ENCODE measurements around the gene ACKR3. TPM values are rescaled to one million over a fixed set of nuclear protein-coding genes. Genes with fewer than 3 reads are reported as not detected.

The ACKR3 gene
- total RNA-seq, 4 donors from 2014 or later, result 6.3 to 49.5 (median 22.2) TPM

- Histone ChIP-seq H3K27me3 (no peaks in the 10 kb centered on the region), H3K9me3 (no peaks in the 10 kb centered on the region), H3K4me1 (no peaks in the 10 kb centered on the region), H3K36me3 (no peaks in the 10 kb centered on the region), H3K4me3 (no peak overlapping the region), H3K27ac (no peak overlapping the region)
- peak in 1 of 3 donors; percentile 27 for DNase-seq
- TF ChIP-seq POLR2A (IDR thresholded peaks at IDR 0.05), result no peak
- TF ChIP-seq CTCF (IDR thresholded peaks at IDR 0.05), result no peak
These were observed 55.6 kb downstream of the ACKR3 start for GRCh38 chr2:236625156-236625690.

DNA sequence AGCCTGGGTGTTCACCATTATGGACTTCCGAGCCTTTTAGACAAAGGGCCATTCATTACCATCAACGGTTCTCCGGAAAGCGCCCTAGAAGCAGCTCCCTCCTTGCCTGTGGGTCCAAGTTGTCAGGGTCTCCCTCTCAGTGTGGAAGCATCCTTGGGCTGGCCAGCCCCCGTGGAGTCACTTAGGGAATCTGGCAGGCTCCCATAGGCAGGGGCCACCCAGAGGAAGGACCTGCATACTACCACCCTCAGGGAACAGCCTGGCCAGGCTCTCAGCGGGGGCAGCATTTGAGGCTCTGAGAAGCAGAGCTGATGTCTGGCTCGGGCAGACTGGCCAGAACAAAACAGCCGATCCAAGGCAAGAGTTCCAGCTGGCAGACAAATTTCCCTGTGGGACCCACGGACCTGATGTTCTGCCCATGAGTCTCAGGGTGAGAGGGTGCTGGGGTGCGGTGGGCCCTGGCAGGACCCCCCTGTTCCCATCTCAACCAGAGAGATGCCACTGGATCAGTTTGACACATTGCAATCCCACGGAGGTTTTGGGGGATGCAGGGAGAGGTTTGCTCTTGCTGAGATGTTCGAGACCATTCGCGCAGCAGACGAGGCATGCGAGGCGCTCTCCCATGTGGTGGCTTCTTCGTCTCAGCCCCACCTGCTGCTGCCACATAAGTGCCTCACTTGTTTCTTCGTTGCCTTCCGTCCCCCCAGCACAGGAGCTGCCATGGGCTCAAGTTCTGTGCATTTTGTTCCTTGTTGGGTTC, 56.9 kb downstream of the ACKR3 start:
- TF ChIP-seq POLR2A (IDR thresholded peaks at IDR 0.05), result no peak
- no peak for TF ChIP-seq CTCF (IDR thresholded peaks at IDR 0.05)
- no peaks in the 10 kb centered on the region for H3K36me3 ChIP-seq
- no peak overlapping the region for H3K27ac ChIP-seq
- H3K27me3 ChIP-seq, result no peaks in the 10 kb centered on the region
- no peaks in the 10 kb centered on the region for H3K9me3 ChIP-seq
- no peak overlapping the region for H3K4me3 ChIP-seq
- peak in 1 of 3 donors; percentile 29 for DNase-seq
- H3K4me1 ChIP-seq, result no peaks in the 10 kb centered on the region

GRCh38 chr2:236627193-236627592, 57.6 kb downstream of the ACKR3 start:
- no peak overlapping the region for H3K4me3 ChIP-seq
- no peaks in the 10 kb centered on the region for H3K4me1 ChIP-seq
- H3K27me3 ChIP-seq, result no peaks in the 10 kb centered on the region
- H3K9me3 ChIP-seq, result no peaks in the 10 kb centered on the region
- no peaks in the 10 kb centered on the region for H3K36me3 ChIP-seq
- no peak overlapping the region for H3K27ac ChIP-seq
- DNase-seq, result peak in 2 of 3 donors; percentile 21 to 36
- TF ChIP-seq POLR2A (IDR thresholded peaks at IDR 0.05) (no peak), CTCF (IDR thresholded peaks at IDR 0.05) (no peak)

DNA sequence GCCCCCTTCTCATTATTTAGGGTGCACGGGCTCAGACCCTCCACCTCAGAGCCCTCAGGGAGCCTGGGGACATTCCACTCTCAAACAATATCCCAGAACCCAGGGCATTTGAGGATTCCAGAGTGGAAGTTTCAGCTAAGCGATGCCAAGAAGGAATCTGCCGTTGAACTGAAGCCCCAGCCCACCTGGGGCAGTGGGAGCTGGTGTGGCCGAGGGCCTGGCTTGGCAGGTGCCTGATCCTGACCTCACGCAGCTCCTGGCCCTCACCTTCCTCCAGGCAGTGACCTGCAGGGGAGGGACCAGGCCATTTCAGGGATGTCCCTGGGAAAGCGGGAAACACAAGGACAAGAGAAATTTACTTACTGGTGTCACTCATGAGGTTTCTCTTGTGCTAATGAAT, 58.2 kb downstream of the ACKR3 start:
- no peak for TF ChIP-seq POLR2A (IDR thresholded peaks at IDR 0.05)
- no peak for TF ChIP-seq CTCF (IDR thresholded peaks at IDR 0.05)
- Histone ChIP-seq H3K36me3 (no peaks in the 10 kb centered on the region), H3K27ac (no peak overlapping the region), H3K4me1 (no peaks in the 10 kb centered on the region), H3K4me3 (no peak overlapping the region), H3K27me3 (no peaks in the 10 kb centered on the region), H3K9me3 (no peaks in the 10 kb centered on the region)
- peak in 2 of 3 donors; percentile 18 to 35 for DNase-seq

DNA sequence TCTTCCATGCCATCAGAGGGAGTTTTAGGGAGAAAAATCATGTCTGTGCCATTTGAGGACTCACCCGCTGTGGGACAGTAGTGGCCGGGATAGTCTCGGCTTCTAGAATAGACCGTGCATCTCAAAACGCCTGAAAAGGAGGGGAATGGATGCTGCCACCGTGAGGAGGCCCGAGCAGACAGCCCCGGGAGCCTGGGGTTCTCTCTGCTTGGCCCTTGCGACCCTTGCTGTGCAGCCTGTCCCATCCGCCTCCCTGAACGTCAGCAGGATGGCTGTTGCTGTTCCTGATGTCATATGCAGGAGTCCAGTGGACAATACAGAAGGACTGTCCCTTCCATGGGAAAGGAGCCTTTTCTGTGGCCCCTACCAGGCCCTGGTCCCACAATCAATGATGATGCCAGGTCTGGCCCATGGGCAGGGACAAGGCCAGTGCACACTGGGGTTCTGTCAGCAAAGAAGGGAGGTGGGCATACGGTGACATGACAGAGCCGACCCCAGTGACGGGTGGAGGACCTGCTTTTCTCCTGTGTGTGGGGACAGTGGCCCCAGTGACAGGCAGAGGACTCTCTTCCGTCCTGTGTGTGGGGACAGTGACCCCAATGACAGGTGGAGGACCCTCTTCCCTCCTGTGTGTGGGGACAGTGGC, 58.8 kb downstream of the ACKR3 start:
- Histone ChIP-seq H3K27ac (no peak overlapping the region), H3K9me3 (no peaks in the 10 kb centered on the region), H3K36me3 (no peaks in the 10 kb centered on the region), H3K4me3 (no peak overlapping the region), H3K4me1 (no peaks in the 10 kb centered on the region), H3K27me3 (no peaks in the 10 kb centered on the region)
- DNase-seq, result peak in 2 of 3 donors; percentile 16 to 39
- TF ChIP-seq POLR2A (IDR thresholded peaks at IDR 0.05), result no peak
- TF ChIP-seq CTCF (IDR thresholded peaks at IDR 0.05), result no peak
